AG04450 (cell line): Measurements from ENCODE around the gene FADD. TPM values are rescaled to one million over a fixed set of nuclear protein-coding genes. Genes with fewer than 3 reads are reported as not detected.

Source experiments
- CTCF ChIA-PET: fragments of 300-600, 350-600 bp; formaldehyde crosslinking; extraction: SDS; loops from one replicate; lab custom pipeline; 2022; ENCODE audit warnings: antibody characterized with exemption, inconsistent platforms; lab: Charles Lee
- POLR2A ChIA-PET: fragments of 350-600 bp; formaldehyde crosslinking; extraction: SDS; loops from one replicate; lab custom pipeline; 2021; ENCODE audit warnings: antibody characterized with exemption, inconsistent platforms; lab: Yijun Ruan, JAX
- DNase-seq: peaks from one replicate; pipeline ENCODE4 v3.0.0-alpha.2; 2011; ENCODE audit warnings: low read depth, low spot score
- H3K27ac ChIP-seq: one replicate; pipeline ENCODE4 v1.5.1; 2012; ENCODE audit warnings: low read depth, low read length, control low read depth
- H3K27me3 ChIP-seq: one replicate; pipeline ENCODE4 v1.6.0; 2012; ENCODE audit warnings: low read length; ENCODE audit not compliant: control insufficient read depth, insufficient read depth
- H3K4me3 ChIP-seq: 2 replicates; pipeline ENCODE4 v1.5.1; 2011; ENCODE audit warnings: mild to moderate bottlenecking, low read depth, low read length, control low read depth
- H3K9me3 ChIP-seq: 2 replicates; pipeline ENCODE4 v1.5.1; 2012; ENCODE audit warnings: low read length; ENCODE audit not compliant: control insufficient read depth, insufficient read depth
- polyA plus RNA-seq: library from polyadenylated mRNA; depleted of rRNA; stranded (reverse); fragments of >200 nt; gene quantifications from 2 replicates; pipeline ENCODE4 v1.2.3, GENCODE V29; 2011
- TF ChIP-seq, protein P1 (sequence below): IDR thresholded peaks from 2 replicates; pipeline ENCODE4 v1.5.1; 2011; ENCODE audit warnings: low read depth, low read length, control low read depth, inconsistent platforms

FADD gene
- polyA plus RNA-seq, 1 experiment, result 29.3 TPM

DNA sequence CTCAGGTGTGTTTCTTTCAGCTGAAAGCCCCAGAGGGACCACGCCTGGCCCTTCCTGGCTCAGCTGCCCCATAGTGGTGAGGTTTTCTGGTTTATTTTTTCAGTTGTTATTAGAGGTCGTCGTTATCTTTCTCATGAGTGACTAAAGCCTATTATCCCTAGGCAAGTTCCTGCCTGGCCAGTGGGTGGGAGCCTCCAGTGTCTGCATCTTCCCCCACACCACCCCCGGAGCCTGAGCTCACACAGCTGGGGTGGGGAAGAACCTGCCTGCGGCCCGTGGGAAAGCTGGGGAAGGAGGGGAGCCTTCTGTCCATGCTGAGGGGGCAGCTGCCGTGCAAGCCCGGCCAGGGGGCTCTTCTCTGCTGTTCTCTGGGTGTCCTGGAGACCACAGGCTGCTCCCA, 43.1 kb downstream of the FADD start:
- ChIA-PET POLR2A (interaction anchor here (0.6 kb wide), 1 partner anchor 11 kb away, joined by 3 read pairs; no protein-coding TSS in a partner anchor), CTCF (no interaction called here)
- peak overlapping the region; percentile 11 for H3K27ac ChIP-seq
- DNase-seq, result no peak
- TF ChIP-seq, protein P1, sequence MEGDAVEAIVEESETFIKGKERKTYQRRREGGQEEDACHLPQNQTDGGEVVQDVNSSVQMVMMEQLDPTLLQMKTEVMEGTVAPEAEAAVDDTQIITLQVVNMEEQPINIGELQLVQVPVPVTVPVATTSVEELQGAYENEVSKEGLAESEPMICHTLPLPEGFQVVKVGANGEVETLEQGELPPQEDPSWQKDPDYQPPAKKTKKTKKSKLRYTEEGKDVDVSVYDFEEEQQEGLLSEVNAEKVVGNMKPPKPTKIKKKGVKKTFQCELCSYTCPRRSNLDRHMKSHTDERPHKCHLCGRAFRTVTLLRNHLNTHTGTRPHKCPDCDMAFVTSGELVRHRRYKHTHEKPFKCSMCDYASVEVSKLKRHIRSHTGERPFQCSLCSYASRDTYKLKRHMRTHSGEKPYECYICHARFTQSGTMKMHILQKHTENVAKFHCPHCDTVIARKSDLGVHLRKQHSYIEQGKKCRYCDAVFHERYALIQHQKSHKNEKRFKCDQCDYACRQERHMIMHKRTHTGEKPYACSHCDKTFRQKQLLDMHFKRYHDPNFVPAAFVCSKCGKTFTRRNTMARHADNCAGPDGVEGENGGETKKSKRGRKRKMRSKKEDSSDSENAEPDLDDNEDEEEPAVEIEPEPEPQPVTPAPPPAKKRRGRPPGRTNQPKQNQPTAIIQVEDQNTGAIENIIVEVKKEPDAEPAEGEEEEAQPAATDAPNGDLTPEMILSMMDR, result no peak
- no peak overlapping the region for H3K4me3 ChIP-seq
- peaks cover 2% of the 10 kb centered on the region for H3K27me3 ChIP-seq
- no peaks in the 10 kb centered on the region for H3K9me3 ChIP-seq

DNA sequence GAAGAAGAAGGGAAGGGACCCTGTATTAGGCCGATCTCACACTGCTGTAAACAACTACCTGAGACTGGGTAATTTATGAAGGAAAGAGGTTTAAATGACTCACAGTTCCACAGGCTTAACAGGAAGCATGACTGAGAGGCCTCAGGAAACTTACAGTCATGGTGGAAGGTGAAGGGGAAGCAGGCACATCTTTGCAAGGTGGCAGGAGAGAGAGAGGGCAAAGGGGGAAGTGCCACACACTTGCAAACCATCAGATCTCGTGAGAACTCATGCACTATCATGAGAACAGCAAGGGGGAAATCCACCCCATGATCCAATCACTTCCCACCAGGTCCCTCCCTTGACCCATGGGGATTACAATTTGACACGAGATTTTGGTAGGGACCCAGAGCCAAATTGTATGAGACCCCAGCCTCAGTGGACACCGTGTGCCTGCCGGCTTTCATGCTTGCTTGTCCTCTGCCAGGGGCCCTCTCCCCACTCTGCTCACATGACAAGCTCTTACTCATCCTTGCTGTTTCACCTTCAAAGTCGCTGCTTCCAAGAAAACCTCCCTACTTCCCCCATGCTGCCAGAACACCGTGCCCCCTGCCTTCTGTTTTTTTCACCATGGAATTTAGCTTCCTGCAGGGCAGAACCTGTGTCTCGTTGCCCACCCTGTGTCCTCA, 44.1 kb downstream of the FADD start:
- no peak for DNase-seq
- ChIA-PET CTCF (no interaction called here), POLR2A (no interaction called here)
- Histone ChIP-seq H3K27me3 (peaks cover 6% of the 10 kb centered on the region), H3K27ac (no peak overlapping the region), H3K9me3 (no peaks in the 10 kb centered on the region), H3K4me3 (no peak overlapping the region)
- TF ChIP-seq, protein P1, result no peak

DNA sequence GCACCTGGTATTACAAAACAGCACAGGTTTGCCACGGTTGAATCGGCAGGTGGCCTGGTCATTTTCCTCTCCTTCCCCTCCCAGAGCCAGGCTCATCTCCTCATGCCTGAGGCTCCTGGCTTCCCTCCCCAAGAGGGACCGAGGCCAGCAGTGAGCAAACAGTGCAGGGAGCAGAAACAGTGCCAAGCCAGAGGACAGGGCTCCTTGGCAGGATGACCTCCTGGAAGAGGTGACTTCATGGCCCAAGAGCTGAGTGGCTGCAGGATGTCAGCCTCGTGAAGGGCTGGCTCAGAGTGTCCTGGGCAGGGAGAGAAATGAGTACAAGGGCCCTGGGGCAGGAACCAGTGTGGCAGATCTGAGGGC, 44.6 kb downstream of the FADD start:
- no peaks in the 10 kb centered on the region for H3K9me3 ChIP-seq
- TF ChIP-seq, protein P1, result no peak
- ChIA-PET CTCF (no interaction called here), POLR2A (interaction anchor here (0.5 kb wide), 1 partner anchor 35 kb away, joined by 4 read pairs; no protein-coding TSS in a partner anchor)
- peaks cover 7% of the 10 kb centered on the region for H3K27me3 ChIP-seq
- DNase-seq, result no peak
- H3K4me3 ChIP-seq, result no peak overlapping the region
- no peak overlapping the region for H3K27ac ChIP-seq

DNA sequence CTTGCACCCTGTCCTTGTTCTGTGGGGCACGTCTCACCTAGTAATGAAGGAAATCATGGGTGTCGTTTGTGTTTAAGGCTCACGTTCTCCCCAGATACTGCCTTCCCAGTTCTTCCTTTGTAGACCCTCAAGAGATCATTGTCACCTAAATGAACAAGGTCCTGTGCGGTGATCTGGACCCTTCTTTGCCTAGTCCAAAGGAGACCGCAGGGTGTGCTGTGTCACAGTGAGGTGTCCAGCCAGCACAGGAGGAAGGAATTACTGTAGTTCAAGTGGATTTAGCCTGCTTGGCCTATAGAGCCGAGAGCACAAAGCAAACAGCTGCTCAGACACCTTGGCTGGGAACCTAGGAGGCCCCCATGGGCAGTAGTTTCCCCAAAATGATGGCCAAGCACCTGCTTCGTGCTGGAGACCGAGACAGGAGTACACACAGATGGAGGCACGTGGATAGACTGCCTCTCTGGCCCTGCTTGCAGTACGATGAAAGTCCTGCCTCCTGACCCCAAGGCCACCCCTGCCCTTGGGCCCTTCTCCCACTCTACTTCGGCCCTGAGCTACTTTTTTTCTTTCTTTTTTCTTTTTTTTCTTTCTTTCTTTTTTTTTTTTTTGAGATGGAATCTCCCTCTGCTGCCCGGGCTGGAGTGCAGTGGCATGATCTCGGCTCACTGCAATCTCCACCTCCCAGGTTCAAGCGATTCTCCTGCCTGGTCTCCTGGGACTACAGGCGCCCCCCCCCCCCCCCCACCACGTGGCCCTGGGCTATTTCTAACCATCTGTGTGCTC, 48.0 kb downstream of the FADD start:
- Histone ChIP-seq H3K9me3 (no peaks in the 10 kb centered on the region), H3K27me3 (peaks cover 7% of the 10 kb centered on the region), H3K4me3 (no peak overlapping the region), H3K27ac (no peak overlapping the region)
- POLR2A ChIA-PET, result interaction anchor here (0.6 to 0.7 kb wide), 2 partner anchors 19 to 20 kb away, joined by 3 to 4 read pairs; no protein-coding TSS in a partner anchor
- TF ChIP-seq, protein P1, result no peak
- DNase-seq, result no peak
- CTCF ChIA-PET, result no interaction called here
